NCI-H2171 (cell line): Measurements from ENCODE around the gene TRPM3.
A peak's percentile ranks its signal among the peaks of the same experiment; 100 is the strongest.

Experiments
- DNase-seq: peaks from one replicate; lab custom pipeline; 2025; lab: John Stamatoyannopoulos, UW

The TRPM3 gene

GRCh38 chr9:70817311-70817710 lies 304.1 kb downstream of the TRPM3 start:
- DNase-seq, result no peak

GRCh38 chr9:70816891-70817290 lies 304.5 kb downstream of the TRPM3 start:
- no peak for DNase-seq

GRCh38 chr9:70816316-70816715 lies 305.1 kb downstream of the TRPM3 start:
- DNase-seq, result no peak

GRCh38 chr9:70814597-70814996 lies 306.8 kb downstream of the TRPM3 start:
- DNase-seq, result no peak

- DNase-seq, result no peak
These were observed 308.3 kb downstream of the TRPM3 start for GRCh38 chr9:70813141-70813540.

GRCh38 chr9:70811638-70812037 lies 309.8 kb downstream of the TRPM3 start:
- DNase-seq, result no peak

- DNase-seq, result no peak
These were observed 314.5 kb downstream of the TRPM3 start for GRCh38 chr9:70806875-70807274.

- DNase-seq, result peak; percentile 20
These were observed 315.5 kb downstream of the TRPM3 start for GRCh38 chr9:70805949-70806348.

GRCh38 chr9:70802758-70803436 lies 318.5 kb downstream of the TRPM3 start:
- no peak for DNase-seq

GRCh38 chr9:70802206-70802605 lies 319.2 kb downstream of the TRPM3 start:
- no peak for DNase-seq

GRCh38 chr9:70801181-70801829 lies 320.1 kb downstream of the TRPM3 start:
- peak; percentile 28 for DNase-seq

GRCh38 chr9:70798018-70798417 lies 323.4 kb downstream of the TRPM3 start:
- DNase-seq, result no peak

- DNase-seq, result no peak
These were observed 325.6 kb downstream of the TRPM3 start for GRCh38 chr9:70795841-70796240.

- DNase-seq, result no peak
These were observed 328.6 kb downstream of the TRPM3 start for GRCh38 chr9:70792796-70793195.

- no peak for DNase-seq
These were observed 329.5 kb downstream of the TRPM3 start for GRCh38 chr9:70791936-70792335.

- DNase-seq, result no peak
These were observed 332.3 kb downstream of the TRPM3 start for GRCh38 chr9:70789086-70789485.

- DNase-seq, result no peak
These were observed 337.0 kb downstream of the TRPM3 start for GRCh38 chr9:70784456-70784855.

GRCh38 chr9:70778568-70778967 lies 342.9 kb downstream of the TRPM3 start:
- DNase-seq, result no peak

GRCh38 chr9:70773579-70773978 lies 347.8 kb downstream of the TRPM3 start:
- no peak for DNase-seq

GRCh38 chr9:70772601-70773000 lies 348.8 kb downstream of the TRPM3 start:
- no peak for DNase-seq

GRCh38 chr9:70765946-70766345 lies 355.5 kb downstream of the TRPM3 start:
- DNase-seq, result no peak

GRCh38 chr9:70761139-70761670 lies 360.2 kb downstream of the TRPM3 start:
- DNase-seq, result peak; percentile 18

GRCh38 chr9:70760228-70760627 lies 361.2 kb downstream of the TRPM3 start:
- no peak for DNase-seq

GRCh38 chr9:70753311-70753710 lies 368.1 kb downstream of the TRPM3 start:
- DNase-seq, result no peak
